ENCODE data around the gene LRP1. TPM values are rescaled to one million over a fixed set of nuclear protein-coding genes. Genes with fewer than 3 reads are reported as not detected.

The LRP1 gene
- total RNA-seq, 1 donor from 2014 or later, result 0.93 TPM

GRCh38 chr12:57192920-57193319 is 64.6 kb downstream of the LRP1 start:
- intact Hi-C loops (cut with micrococcal nuclease), result no loop called here
- Mint-ChIP-seq H3K36me3 (ENCODE audit: low read depth) (no peaks in the 10 kb centered on the region), H3K4me3 (no peak overlapping the region), H3K4me1 (no peaks in the 10 kb centered on the region), H3K9me3 (no peaks in the 10 kb centered on the region), H3K27ac (no peak overlapping the region), H3K27me3 (no peaks in the 10 kb centered on the region)
- DNase-seq, result no peak

- no peak for DNase-seq
- Mint-ChIP-seq H3K36me3 (ENCODE audit: low read depth) (no peaks in the 10 kb centered on the region), H3K9me3 (no peaks in the 10 kb centered on the region), H3K4me1 (no peaks in the 10 kb centered on the region), H3K27ac (no peak overlapping the region), H3K27me3 (no peaks in the 10 kb centered on the region), H3K4me3 (no peak overlapping the region)
- intact Hi-C loops (cut with micrococcal nuclease), result no loop called here
These were observed 65.5 kb downstream of the LRP1 start for GRCh38 chr12:57193706-57194245.

GRCh38 chr12:57194253-57194652 is 66.0 kb downstream of the LRP1 start:
- Mint-ChIP-seq H3K4me3 (no peak overlapping the region), H3K27me3 (no peaks in the 10 kb centered on the region), H3K36me3 (ENCODE audit: low read depth) (no peaks in the 10 kb centered on the region), H3K4me1 (no peaks in the 10 kb centered on the region), H3K27ac (no peak overlapping the region), H3K9me3 (no peaks in the 10 kb centered on the region)
- DNase-seq, result no peak
- intact Hi-C loops (cut with micrococcal nuclease), result no loop called here

GRCh38 chr12:57195186-57195585 is 66.9 kb downstream of the LRP1 start:
- no peaks in the 10 kb centered on the region for H3K4me1 Mint-ChIP-seq
- intact Hi-C loops (cut with micrococcal nuclease), result no loop called here
- H3K9me3 Mint-ChIP-seq, result no peaks in the 10 kb centered on the region
- DNase-seq, result no peak
- no peaks in the 10 kb centered on the region for H3K36me3 Mint-ChIP-seq (ENCODE audit: low read depth)
- H3K27me3 Mint-ChIP-seq, result no peaks in the 10 kb centered on the region
- H3K27ac Mint-ChIP-seq, result no peak overlapping the region
- H3K4me3 Mint-ChIP-seq, result no peak overlapping the region

- H3K27ac Mint-ChIP-seq, result no peak overlapping the region
- intact Hi-C loops (cut with micrococcal nuclease), result no loop called here
- H3K27me3 Mint-ChIP-seq, result no peaks in the 10 kb centered on the region
- H3K4me3 Mint-ChIP-seq, result no peak overlapping the region
- no peak for DNase-seq
- H3K4me1 Mint-ChIP-seq, result no peaks in the 10 kb centered on the region
- H3K9me3 Mint-ChIP-seq, result no peaks in the 10 kb centered on the region
- H3K36me3 Mint-ChIP-seq (ENCODE audit: low read depth), result no peaks in the 10 kb centered on the region
These were observed 67.5 kb downstream of the LRP1 start for GRCh38 chr12:57195611-57196371.

GRCh38 chr12:57196439-57196838 is 68.2 kb downstream of the LRP1 start:
- DNase-seq, result no peak
- no peaks in the 10 kb centered on the region for H3K9me3 Mint-ChIP-seq
- no peaks in the 10 kb centered on the region for H3K27me3 Mint-ChIP-seq
- intact Hi-C loops (cut with micrococcal nuclease), result no loop called here
- no peak overlapping the region for H3K27ac Mint-ChIP-seq
- H3K36me3 Mint-ChIP-seq (ENCODE audit: low read depth), result no peaks in the 10 kb centered on the region
- no peak overlapping the region for H3K4me3 Mint-ChIP-seq
- H3K4me1 Mint-ChIP-seq, result no peaks in the 10 kb centered on the region

GRCh38 chr12:57196956-57197355 is 68.7 kb downstream of the LRP1 start:
- Mint-ChIP-seq H3K4me3 (no peak overlapping the region), H3K4me1 (no peaks in the 10 kb centered on the region), H3K27me3 (no peaks in the 10 kb centered on the region), H3K27ac (no peak overlapping the region), H3K36me3 (ENCODE audit: low read depth) (no peaks in the 10 kb centered on the region), H3K9me3 (no peaks in the 10 kb centered on the region)
- DNase-seq, result no peak
- intact Hi-C loops (cut with micrococcal nuclease), result no loop called here

GRCh38 chr12:57198329-57198728 is 70.0 kb downstream of the LRP1 start:
- no peak for DNase-seq
- intact Hi-C loops (cut with micrococcal nuclease), result no loop called here
- Mint-ChIP-seq H3K4me3 (no peak overlapping the region), H3K9me3 (no peaks in the 10 kb centered on the region), H3K4me1 (no peaks in the 10 kb centered on the region), H3K27ac (no peak overlapping the region), H3K36me3 (ENCODE audit: low read depth) (no peaks in the 10 kb centered on the region), H3K27me3 (no peaks in the 10 kb centered on the region)

- H3K4me1 Mint-ChIP-seq, result no peaks in the 10 kb centered on the region
- H3K4me3 Mint-ChIP-seq, result no peak overlapping the region
- H3K36me3 Mint-ChIP-seq (ENCODE audit: low read depth), result no peaks in the 10 kb centered on the region
- no peaks in the 10 kb centered on the region for H3K9me3 Mint-ChIP-seq
- intact Hi-C loops (cut with micrococcal nuclease), result no loop called here
- no peak overlapping the region for H3K27ac Mint-ChIP-seq
- no peaks in the 10 kb centered on the region for H3K27me3 Mint-ChIP-seq
- no peak for DNase-seq
These were observed 70.9 kb downstream of the LRP1 start for GRCh38 chr12:57199191-57199590.

GRCh38 chr12:57200497-57200896 is 72.2 kb downstream of the LRP1 start:
- Mint-ChIP-seq H3K4me3 (no peak overlapping the region), H3K4me1 (no peaks in the 10 kb centered on the region), H3K9me3 (no peaks in the 10 kb centered on the region), H3K27ac (no peak overlapping the region), H3K27me3 (no peaks in the 10 kb centered on the region), H3K36me3 (ENCODE audit: low read depth) (no peaks in the 10 kb centered on the region)
- no peak for DNase-seq
- intact Hi-C loops (cut with micrococcal nuclease), result no loop called here

- H3K4me1 Mint-ChIP-seq, result no peaks in the 10 kb centered on the region
- DNase-seq, result no peak
- H3K27ac Mint-ChIP-seq, result no peak overlapping the region
- H3K9me3 Mint-ChIP-seq, result no peaks in the 10 kb centered on the region
- H3K36me3 Mint-ChIP-seq (ENCODE audit: low read depth), result no peaks in the 10 kb centered on the region
- H3K27me3 Mint-ChIP-seq, result no peaks in the 10 kb centered on the region
- intact Hi-C loops (cut with micrococcal nuclease), result no loop called here
- H3K4me3 Mint-ChIP-seq, result no peak overlapping the region
These were observed 72.9 kb downstream of the LRP1 start for GRCh38 chr12:57201219-57201618.

GRCh38 chr12:57201631-57202030 is 73.3 kb downstream of the LRP1 start:
- no peak for DNase-seq
- Mint-ChIP-seq H3K9me3 (no peaks in the 10 kb centered on the region), H3K36me3 (ENCODE audit: low read depth) (no peaks in the 10 kb centered on the region), H3K4me1 (no peaks in the 10 kb centered on the region), H3K4me3 (no peak overlapping the region), H3K27ac (no peak overlapping the region), H3K27me3 (no peaks in the 10 kb centered on the region)
- intact Hi-C loops (cut with micrococcal nuclease), result no loop called here

GRCh38 chr12:57202321-57202720 is 74.0 kb downstream of the LRP1 start:
- H3K27me3 Mint-ChIP-seq, result no peaks in the 10 kb centered on the region
- no peaks in the 10 kb centered on the region for H3K36me3 Mint-ChIP-seq (ENCODE audit: low read depth)
- no peak overlapping the region for H3K27ac Mint-ChIP-seq
- H3K4me3 Mint-ChIP-seq, result no peak overlapping the region
- no peaks in the 10 kb centered on the region for H3K9me3 Mint-ChIP-seq
- no peaks in the 10 kb centered on the region for H3K4me1 Mint-ChIP-seq
- no peak for DNase-seq
- intact Hi-C loops (cut with micrococcal nuclease), result no loop called here

GRCh38 chr12:57203201-57203600 is 74.9 kb downstream of the LRP1 start:
- Mint-ChIP-seq H3K4me1 (no peaks in the 10 kb centered on the region), H3K27me3 (no peaks in the 10 kb centered on the region), H3K4me3 (no peak overlapping the region), H3K9me3 (no peaks in the 10 kb centered on the region), H3K36me3 (ENCODE audit: low read depth) (no peaks in the 10 kb centered on the region), H3K27ac (no peak overlapping the region)
- no peak for DNase-seq
- intact Hi-C loops (cut with micrococcal nuclease), result no loop called here

GRCh38 chr12:57203791-57204190 is 75.5 kb downstream of the LRP1 start:
- Mint-ChIP-seq H3K9me3 (no peaks in the 10 kb centered on the region), H3K27ac (no peak overlapping the region), H3K27me3 (no peaks in the 10 kb centered on the region), H3K4me1 (no peaks in the 10 kb centered on the region), H3K4me3 (no peak overlapping the region), H3K36me3 (ENCODE audit: low read depth) (no peaks in the 10 kb centered on the region)
- no peak for DNase-seq
- intact Hi-C loops (cut with micrococcal nuclease), result no loop called here
